HG02943 (cell line): Measurements from ENCODE around the gene MORN1.

Experiments used
- ATAC-seq: cut with Tn5 transposase; IDR thresholded peaks from one replicate; pipeline ENCODE4 v1.9.1; 2021; ENCODE audit warnings: mild to moderate bottlenecking, low read depth, moderate library complexity; ENCODE audit not compliant: unreplicated experiment

Gene MORN1

DNA sequence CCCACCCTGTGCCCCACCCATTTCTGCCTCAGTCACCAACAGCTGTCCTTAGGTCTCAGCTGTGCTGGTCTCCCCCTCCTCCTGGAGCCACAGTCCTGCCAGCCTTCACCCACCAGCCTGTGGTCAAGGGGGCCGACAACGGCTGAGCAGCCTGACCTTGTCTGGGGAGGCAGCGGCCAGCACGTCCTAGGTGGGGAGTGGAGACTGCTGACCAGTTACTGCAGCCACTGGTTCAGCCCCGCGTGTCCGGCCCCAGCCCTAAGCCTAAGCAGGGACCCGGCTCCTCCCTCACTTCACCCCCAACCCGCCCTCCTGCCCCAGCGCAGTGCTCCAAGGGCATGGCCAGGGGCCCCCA lies 79.2 kb downstream of the MORN1 start:
- no peak for ATAC-seq

DNA sequence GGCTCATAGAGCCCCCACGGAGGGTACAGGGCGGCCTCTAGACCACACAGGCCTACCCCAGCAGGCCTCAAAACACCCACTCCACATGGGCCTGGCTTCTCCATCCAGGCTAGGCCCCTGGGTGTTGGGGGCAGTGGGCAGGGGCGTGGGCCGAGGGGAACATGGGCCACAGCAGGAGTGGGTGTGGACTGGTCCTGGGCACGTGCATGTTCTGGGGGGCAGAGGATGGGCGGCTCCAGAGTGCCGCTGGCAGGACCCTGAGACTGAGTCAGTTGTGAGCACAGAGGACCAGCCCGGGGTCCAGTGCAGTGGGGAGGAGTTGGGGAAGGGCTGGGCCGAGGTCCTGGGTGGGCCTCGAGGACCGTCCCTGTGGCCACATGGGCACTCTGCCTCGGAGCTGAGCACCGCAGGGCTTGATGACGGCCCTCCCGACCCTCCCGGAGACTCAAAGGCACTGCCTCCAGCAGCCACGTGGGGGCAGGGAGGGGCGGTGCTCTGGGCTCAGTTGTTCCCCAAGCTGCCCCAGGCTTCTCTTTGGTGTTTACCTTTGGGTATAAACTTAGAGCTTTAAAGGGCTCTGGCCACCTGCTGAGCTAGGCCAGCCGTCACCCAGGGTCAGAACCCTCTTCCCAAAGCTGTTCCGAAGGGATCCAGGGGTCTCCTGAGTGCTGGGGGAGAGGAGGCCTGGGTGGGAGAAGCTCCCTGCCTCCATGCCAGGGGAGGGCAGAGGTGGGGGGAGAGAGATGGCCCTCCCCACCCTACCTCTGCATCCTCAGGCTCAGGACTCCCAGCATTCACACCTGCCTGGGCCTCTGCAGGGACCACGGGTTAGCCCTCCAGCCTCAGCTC lies 79.9 kb downstream of the MORN1 start:
- ATAC-seq = no peak

DNA sequence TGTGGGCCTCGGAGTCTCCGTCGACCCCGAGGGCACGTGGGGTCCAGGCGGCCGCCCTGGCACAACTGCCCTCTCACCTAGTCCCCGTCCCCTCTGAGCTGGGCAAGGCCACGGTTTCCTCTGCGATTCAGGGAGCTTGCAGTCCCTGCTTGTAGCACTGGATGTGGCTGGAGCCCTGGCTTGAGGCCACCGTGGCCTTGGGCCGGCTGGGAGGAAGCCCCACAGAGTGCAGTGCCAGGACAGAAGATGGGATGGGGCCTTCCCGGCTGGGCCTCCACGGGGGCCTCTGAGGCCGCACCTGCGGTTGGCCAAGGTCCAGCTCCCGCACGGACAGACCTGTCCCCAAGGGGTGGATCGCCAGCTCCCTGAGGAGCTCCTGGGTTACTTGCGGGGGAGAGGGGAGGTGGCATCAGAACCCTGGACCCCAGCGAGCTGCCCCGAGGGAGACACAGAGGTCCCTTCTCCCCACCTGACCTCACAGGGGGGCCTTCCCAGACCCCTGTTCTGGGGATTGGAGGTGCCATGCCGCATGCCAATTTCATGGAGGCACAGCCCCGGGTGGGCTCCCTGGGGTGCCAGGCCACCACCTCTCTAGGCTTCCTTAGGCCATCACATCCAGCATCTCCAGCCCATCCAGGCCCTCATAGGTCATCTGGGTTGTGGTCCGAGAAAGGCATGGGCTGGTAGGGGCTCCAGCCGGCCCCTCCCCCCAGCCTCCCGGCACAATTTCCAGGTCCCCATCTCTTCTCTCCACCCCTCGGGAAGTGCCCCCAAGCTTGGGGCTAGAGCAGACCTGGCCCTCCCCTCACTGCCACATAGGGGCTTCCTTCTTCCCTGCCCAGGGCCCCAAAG lies 80.8 kb downstream of the MORN1 start:
- ATAC-seq = no peak

GRCh38 chr1:2308844-2309243 lies 82.5 kb downstream of the MORN1 start:
- no peak for ATAC-seq

GRCh38 chr1:2307972-2308371 lies 83.4 kb downstream of the MORN1 start:
- ATAC-seq = no peak

GRCh38 chr1:2307064-2307605 lies 84.2 kb downstream of the MORN1 start:
- no peak for ATAC-seq

- no peak for ATAC-seq
Measured at GRCh38 chr1:2306151-2306978, 85.0 kb downstream of the MORN1 start.

- ATAC-seq = no peak
Measured at GRCh38 chr1:2304921-2305681, 86.3 kb downstream of the MORN1 start.

DNA sequence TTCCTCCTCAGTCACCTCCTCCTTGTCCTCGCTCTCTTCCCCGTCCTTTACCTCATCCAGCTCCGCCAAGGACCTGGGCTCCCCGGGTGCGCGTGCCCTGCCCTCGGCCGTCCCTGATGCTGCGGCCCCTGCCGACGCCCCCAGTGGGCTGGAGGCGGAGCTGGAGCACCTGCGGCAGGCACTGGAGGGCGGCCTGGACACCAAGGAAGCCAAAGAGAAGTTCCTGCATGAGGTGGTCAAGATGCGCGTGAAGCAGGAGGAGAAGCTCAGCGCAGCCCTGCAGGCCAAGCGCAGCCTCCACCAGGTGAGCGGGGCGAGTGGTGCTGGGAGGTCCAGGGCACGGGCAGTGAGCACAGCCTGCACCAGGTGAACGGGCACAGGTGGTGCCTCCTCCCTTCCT lies 87.1 kb downstream of the MORN1 start:
- no peak for ATAC-seq

DNA sequence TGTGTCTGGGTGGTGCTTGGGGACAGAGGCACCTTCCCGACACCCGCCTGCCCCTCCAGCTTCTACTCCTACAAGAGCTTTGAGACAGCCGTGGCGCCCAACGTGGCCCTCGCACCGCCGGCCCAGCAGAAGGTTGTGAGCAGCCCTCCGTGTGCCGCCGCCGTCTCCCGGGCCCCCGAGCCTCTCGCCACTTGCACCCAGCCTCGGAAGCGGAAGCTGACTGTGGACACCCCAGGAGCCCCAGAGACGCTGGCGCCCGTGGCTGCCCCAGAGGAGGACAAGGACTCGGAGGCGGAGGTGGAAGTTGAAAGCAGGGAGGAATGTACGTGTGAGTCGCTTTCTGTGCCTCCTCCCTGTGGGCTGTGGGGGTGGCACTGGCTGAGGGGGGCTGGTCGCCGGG lies 87.6 kb downstream of the MORN1 start:
- no peak for ATAC-seq

- no peak for ATAC-seq
Measured at GRCh38 chr1:2303016-2303775, 88.2 kb downstream of the MORN1 start.

DNA sequence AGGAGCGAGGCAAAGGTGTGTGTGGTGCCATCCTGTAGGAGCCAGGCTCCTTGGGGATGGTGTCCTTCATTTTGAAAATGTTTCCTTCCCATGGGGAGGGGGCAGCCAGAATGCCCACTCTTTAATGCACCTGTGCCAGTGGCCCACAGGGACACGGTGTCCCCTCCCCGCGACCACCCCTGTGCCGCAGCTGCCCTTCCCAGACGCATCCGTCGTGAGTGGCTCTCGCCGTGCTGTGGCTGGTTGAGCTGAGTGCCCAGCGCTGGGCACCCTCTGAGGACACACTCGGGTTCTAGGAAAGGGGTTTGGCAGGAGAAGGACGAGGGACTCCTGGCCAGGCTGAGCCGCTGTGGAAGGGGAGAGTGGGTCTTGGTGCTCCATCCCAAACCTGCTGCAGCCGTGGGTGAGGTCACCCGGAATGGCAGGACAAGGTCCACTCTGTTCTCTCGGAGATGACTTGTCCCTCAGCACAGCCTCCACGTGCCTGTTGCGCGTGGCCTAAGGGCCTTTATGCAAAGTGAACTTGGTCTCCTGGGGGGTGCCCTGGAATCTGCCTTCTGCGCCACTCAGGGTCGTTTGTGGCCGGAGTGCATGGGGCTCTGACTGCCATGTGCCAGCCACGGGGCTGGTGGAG lies 88.9 kb downstream of the MORN1 start:
- ATAC-seq = no peak

DNA sequence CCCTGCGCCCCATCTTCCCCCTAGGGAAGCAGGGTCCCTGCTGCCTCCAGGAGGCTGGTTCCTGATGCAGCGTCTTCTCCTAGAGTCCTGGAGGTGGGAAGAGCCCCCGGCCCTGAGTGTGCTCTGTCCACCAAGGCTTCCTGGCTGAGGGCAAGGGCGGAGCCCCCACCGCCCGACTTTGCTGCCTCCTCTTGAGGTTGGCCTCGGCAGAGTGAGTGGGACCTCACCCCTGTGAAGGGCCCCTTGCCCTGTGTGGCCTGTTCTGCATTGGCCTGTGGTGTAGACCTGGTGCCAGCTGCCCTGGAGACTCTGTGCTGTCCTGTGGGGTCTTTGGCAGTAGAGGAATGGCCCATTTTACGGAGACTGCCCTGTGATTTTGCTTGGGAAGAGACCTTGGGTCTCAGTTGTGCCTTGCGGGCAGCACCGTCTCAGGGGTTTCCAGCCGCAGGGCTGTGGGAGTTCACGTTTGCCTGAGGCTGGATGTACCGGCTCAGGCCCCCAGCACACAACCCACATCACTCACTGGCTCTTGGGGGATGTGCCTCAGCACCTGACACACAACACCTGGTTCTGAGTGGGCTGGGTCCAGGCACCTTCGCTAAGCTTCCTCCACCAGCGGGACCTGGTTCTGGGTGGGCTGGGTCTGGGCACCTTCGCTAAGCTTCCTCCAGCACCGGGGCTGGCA lies 89.6 kb downstream of the MORN1 start:
- ATAC-seq = no peak

DNA sequence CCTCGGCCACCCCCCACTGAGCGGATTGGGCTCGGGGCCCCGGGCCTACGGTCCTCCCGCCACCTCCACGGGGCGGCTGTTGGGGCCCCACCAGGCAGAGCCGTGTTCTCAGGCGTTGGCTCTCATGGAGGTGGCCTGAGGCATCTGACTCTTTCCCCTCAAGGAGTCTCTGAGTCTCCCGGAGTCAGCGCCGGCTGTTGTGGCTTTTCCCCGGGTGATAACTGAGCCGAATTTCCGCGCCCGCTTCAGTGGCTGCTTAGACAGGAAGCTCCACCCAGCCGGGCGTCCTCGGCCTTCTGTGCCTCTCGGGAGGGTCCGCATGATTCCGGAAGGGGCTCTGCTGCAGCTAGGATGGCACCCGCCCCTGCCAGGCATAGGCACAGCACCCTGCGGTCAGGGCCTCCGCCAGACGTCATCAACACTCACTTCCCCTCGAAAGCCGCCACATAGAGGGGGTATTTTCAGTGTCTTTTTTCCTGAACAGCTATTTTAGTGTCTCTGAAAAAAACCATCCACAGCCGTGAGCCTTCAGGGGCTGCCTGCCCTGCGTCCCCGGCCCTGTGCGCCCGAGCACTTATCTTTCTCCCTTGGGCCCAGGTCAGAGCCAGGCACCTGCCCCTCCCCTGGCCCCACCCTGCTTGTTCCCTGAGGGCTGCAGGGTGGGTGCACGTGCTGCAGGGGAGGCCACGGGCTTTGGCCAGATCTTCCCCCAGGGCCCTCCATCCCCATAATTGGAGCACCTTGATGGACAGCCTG lies 90.3 kb downstream of the MORN1 start:
- peak; percentile 65 for ATAC-seq

GRCh38 chr1:2300004-2300771 lies 91.2 kb downstream of the MORN1 start:
- ATAC-seq = peak; percentile 64

DNA sequence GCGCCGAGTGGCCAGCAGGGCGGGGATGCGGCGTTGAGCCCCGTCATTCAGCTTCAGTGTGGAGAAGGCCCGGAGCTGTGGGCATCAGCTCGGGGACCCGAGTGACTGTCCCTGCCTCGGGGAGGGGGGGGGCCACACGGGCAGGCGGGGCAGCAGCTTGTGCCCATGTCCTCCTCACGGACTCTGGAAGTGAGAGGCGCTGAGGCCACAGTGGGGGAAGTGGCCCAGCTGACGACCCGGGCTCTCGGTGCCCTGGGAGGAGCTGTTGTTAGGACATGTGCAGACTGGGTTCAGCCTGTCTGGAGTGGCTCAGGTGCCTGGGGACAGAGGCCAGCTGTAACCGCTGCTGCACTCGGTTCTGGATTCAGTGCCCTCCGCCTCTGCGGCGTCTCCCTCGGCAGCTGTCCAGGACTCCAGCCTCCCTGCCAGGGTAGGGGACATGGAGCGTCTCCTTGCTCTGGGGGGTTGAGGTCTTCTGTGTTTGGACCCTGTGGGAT lies 92.2 kb downstream of the MORN1 start:
- no peak for ATAC-seq

- no peak for ATAC-seq
Measured at GRCh38 chr1:2298685-2299084, 92.7 kb downstream of the MORN1 start.
